ENCODE measurements around the gene SETD1A. TPM values are rescaled to one million over a fixed set of nuclear protein-coding genes. Genes with fewer than 3 reads are reported as not detected.
A peak's percentile ranks its signal among the peaks of the same experiment; 100 is the strongest.

Gene SETD1A
- total RNA-seq, 1 experiment from 2014 or later, result 33.2 TPM

GRCh38 chr16:30986129-30986991 lies 28.8 kb downstream of the SETD1A start:
- TF ChIP-seq CTCF (conservative IDR thresholded peaks at IDR 0.05), result no peak
- TF ChIP-seq EZH2 (IDR thresholded peaks at IDR 0.05; ENCODE audit: low read depth), result no peak
- DNase-seq, result peak in 1 of 2 experiments; percentile 32
- H2AFZ ChIP-seq, result no peak overlapping the region
- no peaks in the 10 kb centered on the region; the same call in 1 of the 2 replicates for H3K4me1 ChIP-seq (replicated peaks; ENCODE audit: insufficient read depth)
- no peaks in the 10 kb centered on the region for H3K9me3 ChIP-seq (ENCODE audit: insufficient read depth, low read depth)
- H3K79me2 ChIP-seq (ENCODE audit: low read depth), result no peaks in the 10 kb centered on the region
- no peaks in the 10 kb centered on the region for H3K27me3 ChIP-seq (ENCODE audit: insufficient read depth, low read depth)
- intact Hi-C loops (cut with micrococcal nuclease; ENCODE audit: unreplicated experiment), result loop anchor here (5.0 kb wide), 1 partner anchor 401 kb away; no protein-coding TSS in a partner anchor
- no peak overlapping the region for H3K4me3 ChIP-seq
- H3K27ac ChIP-seq, result no peak overlapping the region
- H3K9me2 ChIP-seq (ENCODE audit: insufficient read depth), result no peaks in the 10 kb centered on the region
- H3K36me3 ChIP-seq (ENCODE audit: low read depth), result peaks cover 7% of the 10 kb centered on the region; the same call in 1 of the 2 replicates
- H3K4me2 ChIP-seq, result no peak overlapping the region
- H3F3A ChIP-seq (ENCODE audit: insufficient read depth, low read depth), result peaks cover 23% of the 10 kb centered on the region; the same call in 1 of the 2 replicates
- H4K20me1 ChIP-seq (ENCODE audit: insufficient read depth), result no peaks in the 10 kb centered on the region; the same call in 1 of the 2 replicates
- ChIA-PET POLR2A (ENCODE audit: unreplicated experiment) (interaction anchor here (0.5 to 2.2 kb wide), 4 partner anchors 95 to 198 kb away, joined by 3 to 34 read pairs (median 6); no protein-coding TSS in a partner anchor), CTCF (interaction anchor here (0.6 to 2.5 kb wide), 11 partner anchors 10 to 458 kb away, joined by 3 to 33 read pairs (median 5); partner anchors contain the start of genes KAT8, VKORC1, ZNF646 and ZNF668)
- BruUV-seq (replicated peaks), result no TSS peak

DNA sequence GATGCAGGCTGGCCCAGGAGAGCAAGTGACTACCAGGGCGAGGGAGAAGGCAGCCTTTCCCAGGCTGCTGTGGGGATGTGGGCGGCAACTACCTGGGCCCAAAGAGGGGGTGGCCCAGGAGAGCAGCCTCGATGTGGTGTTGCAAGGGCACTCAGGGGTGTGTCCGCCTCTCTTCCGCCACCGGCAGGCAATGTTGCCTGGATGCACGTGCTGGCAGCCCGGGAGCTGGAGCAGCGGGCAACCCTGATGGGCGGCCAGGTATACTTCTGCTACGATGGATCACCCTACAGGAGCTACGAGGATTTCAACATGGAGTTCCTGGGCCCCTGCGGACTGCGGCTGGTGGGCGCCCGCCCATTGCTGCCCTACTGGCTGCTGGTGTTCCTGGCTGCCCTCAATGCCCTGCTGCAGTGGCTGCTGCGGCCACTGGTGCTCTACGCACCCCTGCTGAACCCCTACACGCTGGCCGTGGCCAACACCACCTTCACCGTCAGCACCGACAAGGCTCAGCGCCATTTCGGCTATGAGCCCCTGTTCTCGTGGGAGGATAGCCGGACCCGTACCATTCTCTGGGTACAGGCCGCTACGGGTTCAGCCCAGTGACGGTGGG lies 30.1 kb downstream of the SETD1A start:
- Histone ChIP-seq H2AFZ (no peak overlapping the region), H3K9me3 (ENCODE audit: insufficient read depth, low read depth) (no peaks in the 10 kb centered on the region), H3K9me2 (ENCODE audit: insufficient read depth) (no peaks in the 10 kb centered on the region), H3K4me1 (replicated peaks; ENCODE audit: insufficient read depth) (no peaks in the 10 kb centered on the region; the same call in 1 of the 2 replicates), H3K4me3 (no peak overlapping the region), H3K4me2 (no peak overlapping the region), H3K36me3 (ENCODE audit: low read depth) (peaks cover 7% of the 10 kb centered on the region; the same call in 1 of the 2 replicates), H4K20me1 (ENCODE audit: insufficient read depth) (no peaks in the 10 kb centered on the region; the same call in 1 of the 2 replicates), H3K27me3 (ENCODE audit: insufficient read depth, low read depth) (no peaks in the 10 kb centered on the region), H3K79me2 (ENCODE audit: low read depth) (no peaks in the 10 kb centered on the region), H3F3A (ENCODE audit: insufficient read depth, low read depth) (peaks cover 18% of the 10 kb centered on the region; the same call in 1 of the 2 replicates), H3K27ac (no peak overlapping the region)
- intact Hi-C loops (cut with micrococcal nuclease; ENCODE audit: unreplicated experiment), result loop anchor here (5.0 kb wide), 1 partner anchor 400 kb away; no protein-coding TSS in a partner anchor
- TF ChIP-seq CTCF (conservative IDR thresholded peaks at IDR 0.05) (no peak), EZH2 (IDR thresholded peaks at IDR 0.05; ENCODE audit: low read depth) (no peak)
- CTCF ChIA-PET, result interaction anchor here (0.6 to 0.7 kb wide), 2 partner anchors 9 to 154 kb away, joined by 3 read pairs; no protein-coding TSS in a partner anchor
- BruUV-seq (replicated peaks), result no TSS peak
- DNase-seq, result peak in 1 of 2 experiments; percentile 31
- POLR2A ChIA-PET (ENCODE audit: unreplicated experiment), result no interaction called here

GRCh38 chr16:30989469-30990047 lies 32.0 kb downstream of the SETD1A start:
- H3K27me3 ChIP-seq (ENCODE audit: insufficient read depth, low read depth), result no peaks in the 10 kb centered on the region
- peaks cover 1% of the 10 kb centered on the region; the same call in 1 of the 2 replicates for H3F3A ChIP-seq (ENCODE audit: insufficient read depth, low read depth)
- H3K9me3 ChIP-seq (ENCODE audit: insufficient read depth, low read depth), result no peaks in the 10 kb centered on the region
- no peaks in the 10 kb centered on the region for H3K79me2 ChIP-seq (ENCODE audit: low read depth)
- H3K36me3 ChIP-seq (ENCODE audit: low read depth), result no peaks in the 10 kb centered on the region
- BruUV-seq (replicated peaks), result no TSS peak
- no peak overlapping the region for H3K27ac ChIP-seq
- no peaks in the 10 kb centered on the region; the same call in 1 of the 2 replicates for H3K4me1 ChIP-seq (replicated peaks; ENCODE audit: insufficient read depth)
- POLR2A ChIA-PET (ENCODE audit: unreplicated experiment), result no interaction called here
- intact Hi-C loops (cut with micrococcal nuclease; ENCODE audit: unreplicated experiment), result loop anchor here (5.0 kb wide), 1 partner anchor 398 kb away; no protein-coding TSS in a partner anchor
- TF ChIP-seq CTCF (conservative IDR thresholded peaks at IDR 0.05) (no peak), EZH2 (IDR thresholded peaks at IDR 0.05; ENCODE audit: low read depth) (no peak)
- H3K4me2 ChIP-seq, result no peak overlapping the region
- no peak overlapping the region for H2AFZ ChIP-seq
- CTCF ChIA-PET, result no interaction called here
- H3K9me2 ChIP-seq (ENCODE audit: insufficient read depth), result no peaks in the 10 kb centered on the region
- DNase-seq, result peak in 1 of 2 experiments; percentile 22
- no peaks in the 10 kb centered on the region; the same call in 1 of the 2 replicates for H4K20me1 ChIP-seq (ENCODE audit: insufficient read depth)
- H3K4me3 ChIP-seq, result no peak overlapping the region

All from PC-9 (cell line).